HL-60 (cell line): ENCODE data around the gene TMBIM6.

ENCODE experiments used
- DNase-seq, 2 experiments: peaks; one replicate each; pipeline ENCODE4 v3.0.0-alpha.2; 2010 to 2020; ENCODE audit warnings: low read depth in 1 of 2, low spot score in 1 of 2
- H3K27ac ChIP-seq: fragments of 250-450 bp; sonication (Bioruptor Pico); replicated peaks from 2 replicates; pipeline ENCODE4 v1.5.1; 2020; ENCODE audit warnings: mild to moderate bottlenecking, moderate library complexity
- H3K27me3 ChIP-seq: fragments of 250-450 bp; sonication (Bioruptor Pico); 2 replicates; pipeline ENCODE4 v1.5.1; 2021; ENCODE audit warnings: mild to moderate bottlenecking, moderate library complexity; ENCODE audit not compliant: insufficient read depth, poor library complexity, severe bottlenecking
- H3K4me3 ChIP-seq: replicated peaks from 2 replicates; pipeline ENCODE4 v1.5.1; 2011; ENCODE audit warnings: mild to moderate bottlenecking, control low read depth, low read length; ENCODE audit not compliant: insufficient read depth
- GABPA ChIP-seq: IDR thresholded peaks from 2 replicates; pipeline ENCODE4 v1.6.1; 2012; ENCODE audit warnings: low read depth
- POLR2AphosphoS5 ChIP-seq: IDR thresholded peaks from 2 replicates; pipeline ENCODE4 v1.6.1; 2012; ENCODE audit warnings: low read depth
- SPI1 ChIP-seq: IDR thresholded peaks from 2 replicates; pipeline ENCODE4 v1.6.1; 2012; ENCODE audit warnings: low read depth, mild to moderate bottlenecking, borderline replicate concordance
- TF ChIP-seq, protein P1 (sequence below): IDR thresholded peaks from 2 replicates; pipeline ENCODE4 v1.6.1; 2012; ENCODE audit warnings: low read depth; ENCODE audit not compliant: insufficient replicate concordance
- TF ChIP-seq, protein P2 (sequence below): IDR thresholded peaks from one replicate; pipeline ENCODE4 v1.5.1; 2011; ENCODE audit warnings: low read length, control low read depth, inconsistent platforms; ENCODE audit not compliant: insufficient read depth

TMBIM6 gene

DNA sequence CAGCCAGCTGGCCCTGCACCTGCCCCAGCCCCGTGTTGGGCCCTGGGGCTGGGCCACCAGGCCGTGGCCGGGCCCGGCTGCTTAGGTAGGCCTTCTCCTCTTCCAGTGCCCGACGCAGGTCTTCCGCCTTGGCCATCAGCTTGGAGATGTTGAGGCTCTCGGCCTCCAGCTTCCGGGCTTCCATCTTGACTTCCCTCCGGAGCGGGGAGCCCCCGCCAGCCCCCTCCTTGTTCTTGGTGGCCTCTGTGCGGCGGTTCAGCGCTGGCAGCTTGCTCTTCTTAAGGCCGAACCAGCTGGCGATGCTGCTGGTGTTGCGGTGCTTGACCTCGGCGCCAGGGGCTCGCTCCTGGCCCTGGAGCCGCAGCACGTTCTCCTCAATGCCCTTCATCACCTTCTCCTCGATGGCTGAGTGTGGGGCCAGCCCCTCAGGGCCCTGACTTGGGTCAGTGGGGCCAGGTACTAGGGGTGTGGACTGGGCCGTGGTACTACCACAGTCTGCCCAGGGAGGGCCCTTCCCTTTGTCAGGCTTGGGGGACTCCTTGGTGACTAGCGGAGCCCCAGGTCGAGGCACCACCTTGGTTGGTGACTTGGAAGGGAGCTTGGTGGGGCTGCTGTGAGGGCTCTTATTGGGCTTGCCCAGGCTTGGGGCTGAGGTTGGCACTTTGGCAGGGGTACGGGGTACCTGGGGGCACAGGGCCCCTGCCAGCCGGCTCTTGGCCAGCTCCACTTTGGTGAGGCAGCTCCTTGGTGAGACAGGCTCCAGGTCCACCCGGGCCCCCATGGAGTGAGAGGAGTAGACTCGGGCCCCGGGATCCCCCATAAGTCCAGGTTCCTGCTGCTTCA is 53.7 kb downstream of the TMBIM6 start:
- Histone ChIP-seq H3K27me3 (no peaks in the 10 kb centered on the region), H3K4me3 (no peak overlapping the region), H3K27ac (no peak overlapping the region)
- TF ChIP-seq GABPA, result no peak
- TF ChIP-seq, protein P1, sequence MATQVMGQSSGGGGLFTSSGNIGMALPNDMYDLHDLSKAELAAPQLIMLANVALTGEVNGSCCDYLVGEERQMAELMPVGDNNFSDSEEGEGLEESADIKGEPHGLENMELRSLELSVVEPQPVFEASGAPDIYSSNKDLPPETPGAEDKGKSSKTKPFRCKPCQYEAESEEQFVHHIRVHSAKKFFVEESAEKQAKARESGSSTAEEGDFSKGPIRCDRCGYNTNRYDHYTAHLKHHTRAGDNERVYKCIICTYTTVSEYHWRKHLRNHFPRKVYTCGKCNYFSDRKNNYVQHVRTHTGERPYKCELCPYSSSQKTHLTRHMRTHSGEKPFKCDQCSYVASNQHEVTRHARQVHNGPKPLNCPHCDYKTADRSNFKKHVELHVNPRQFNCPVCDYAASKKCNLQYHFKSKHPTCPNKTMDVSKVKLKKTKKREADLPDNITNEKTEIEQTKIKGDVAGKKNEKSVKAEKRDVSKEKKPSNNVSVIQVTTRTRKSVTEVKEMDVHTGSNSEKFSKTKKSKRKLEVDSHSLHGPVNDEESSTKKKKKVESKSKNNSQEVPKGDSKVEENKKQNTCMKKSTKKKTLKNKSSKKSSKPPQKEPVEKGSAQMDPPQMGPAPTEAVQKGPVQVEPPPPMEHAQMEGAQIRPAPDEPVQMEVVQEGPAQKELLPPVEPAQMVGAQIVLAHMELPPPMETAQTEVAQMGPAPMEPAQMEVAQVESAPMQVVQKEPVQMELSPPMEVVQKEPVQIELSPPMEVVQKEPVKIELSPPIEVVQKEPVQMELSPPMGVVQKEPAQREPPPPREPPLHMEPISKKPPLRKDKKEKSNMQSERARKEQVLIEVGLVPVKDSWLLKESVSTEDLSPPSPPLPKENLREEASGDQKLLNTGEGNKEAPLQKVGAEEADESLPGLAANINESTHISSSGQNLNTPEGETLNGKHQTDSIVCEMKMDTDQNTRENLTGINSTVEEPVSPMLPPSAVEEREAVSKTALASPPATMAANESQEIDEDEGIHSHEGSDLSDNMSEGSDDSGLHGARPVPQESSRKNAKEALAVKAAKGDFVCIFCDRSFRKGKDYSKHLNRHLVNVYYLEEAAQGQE, result no peak
- no peak for TF ChIP-seq POLR2AphosphoS5
- no peak for TF ChIP-seq SPI1
- TF ChIP-seq, protein P2, sequence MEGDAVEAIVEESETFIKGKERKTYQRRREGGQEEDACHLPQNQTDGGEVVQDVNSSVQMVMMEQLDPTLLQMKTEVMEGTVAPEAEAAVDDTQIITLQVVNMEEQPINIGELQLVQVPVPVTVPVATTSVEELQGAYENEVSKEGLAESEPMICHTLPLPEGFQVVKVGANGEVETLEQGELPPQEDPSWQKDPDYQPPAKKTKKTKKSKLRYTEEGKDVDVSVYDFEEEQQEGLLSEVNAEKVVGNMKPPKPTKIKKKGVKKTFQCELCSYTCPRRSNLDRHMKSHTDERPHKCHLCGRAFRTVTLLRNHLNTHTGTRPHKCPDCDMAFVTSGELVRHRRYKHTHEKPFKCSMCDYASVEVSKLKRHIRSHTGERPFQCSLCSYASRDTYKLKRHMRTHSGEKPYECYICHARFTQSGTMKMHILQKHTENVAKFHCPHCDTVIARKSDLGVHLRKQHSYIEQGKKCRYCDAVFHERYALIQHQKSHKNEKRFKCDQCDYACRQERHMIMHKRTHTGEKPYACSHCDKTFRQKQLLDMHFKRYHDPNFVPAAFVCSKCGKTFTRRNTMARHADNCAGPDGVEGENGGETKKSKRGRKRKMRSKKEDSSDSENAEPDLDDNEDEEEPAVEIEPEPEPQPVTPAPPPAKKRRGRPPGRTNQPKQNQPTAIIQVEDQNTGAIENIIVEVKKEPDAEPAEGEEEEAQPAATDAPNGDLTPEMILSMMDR, result no peak
- no peak for DNase-seq

DNA sequence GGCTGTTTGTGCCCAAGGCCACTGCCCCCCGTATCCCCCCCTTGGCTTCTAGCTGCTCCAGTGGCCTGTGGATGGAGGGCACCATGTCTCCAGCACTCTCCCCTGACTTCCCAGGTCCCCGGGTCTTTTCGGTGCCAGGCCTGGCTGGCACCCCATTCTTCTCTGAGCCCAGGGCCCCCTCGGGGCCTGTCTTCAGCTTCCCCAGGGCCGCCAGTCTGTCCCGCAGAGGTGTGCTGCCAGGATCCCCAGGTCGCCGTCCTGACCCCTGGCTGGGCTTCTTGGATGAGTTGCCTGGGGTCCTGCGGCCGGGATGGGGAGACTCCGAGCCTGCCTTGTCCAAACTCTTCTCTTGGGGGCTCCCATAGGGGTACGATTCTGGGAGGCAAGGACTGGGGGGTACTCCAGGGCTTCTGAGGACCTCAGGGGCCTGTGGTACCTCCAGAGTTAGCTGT is 54.3 kb downstream of the TMBIM6 start:
- no peak for TF ChIP-seq GABPA
- no peak for TF ChIP-seq POLR2AphosphoS5
- TF ChIP-seq, protein P1, result no peak
- no peak for TF ChIP-seq SPI1
- TF ChIP-seq, protein P2, result no peak
- Histone ChIP-seq H3K4me3 (no peak overlapping the region), H3K27ac (no peak overlapping the region), H3K27me3 (no peaks in the 10 kb centered on the region)
- no peak for DNase-seq

DNA sequence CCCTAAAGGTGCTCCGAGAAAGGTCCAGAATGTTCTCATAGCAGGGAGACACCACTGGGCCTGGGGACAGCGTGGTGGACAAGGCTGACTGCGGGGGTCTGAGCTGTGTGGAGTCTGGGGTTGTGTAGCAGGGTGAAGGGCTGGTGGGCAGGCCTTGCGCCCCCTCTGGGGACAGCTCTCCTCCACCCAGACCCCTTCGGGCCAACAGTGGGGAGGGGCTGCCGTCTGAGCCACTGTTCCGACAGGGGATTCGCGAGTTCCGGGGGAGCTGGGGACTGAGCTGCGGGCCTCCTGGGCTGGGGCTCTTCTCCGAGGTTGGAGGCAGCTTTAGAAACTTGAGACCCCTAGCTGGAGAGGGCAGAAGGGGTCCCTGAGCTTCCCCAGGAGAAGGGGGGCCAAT is 54.8 kb downstream of the TMBIM6 start:
- Histone ChIP-seq H3K27ac (no peak overlapping the region), H3K4me3 (no peak overlapping the region), H3K27me3 (no peaks in the 10 kb centered on the region)
- DNase-seq, result no peak
- TF ChIP-seq GABPA (no peak), POLR2AphosphoS5 (no peak), SPI1 (no peak)
- TF ChIP-seq, protein P1, result no peak
- TF ChIP-seq, protein P2, result no peak
